GM18511 (cell line): ENCODE data around the gene MED27.

ENCODE experiments used
- ATAC-seq: cut with Tn5 transposase; IDR thresholded peaks from one replicate; pipeline ENCODE4 v1.9.1; 2021; ENCODE audit warnings: mild to moderate bottlenecking, moderate library complexity; ENCODE audit not compliant: unreplicated experiment

MED27 gene

GRCh38 chr9:132079391-132080091 lies at the start of gene MED27:
Gene MED27 (minus strand): TSS chr9:132079867. CDS start chr9:132079844, 23 bp downstream.
- peak; percentile 86 for ATAC-seq

- ATAC-seq = no peak
Observed at GRCh38 chr9:132127888-132128534, 48.3 kb upstream of the MED27 start.

- ATAC-seq = no peak
Observed at GRCh38 chr9:132126680-132127236, 47.1 kb upstream of the MED27 start.

GRCh38 chr9:132125944-132126679 lies 46.4 kb upstream of the MED27 start:
- no peak for ATAC-seq

- ATAC-seq = no peak
Observed at GRCh38 chr9:132125361-132125760, 45.7 kb upstream of the MED27 start.

- no peak for ATAC-seq
Observed at GRCh38 chr9:132124800-132125199, 45.1 kb upstream of the MED27 start.

GRCh38 chr9:132121021-132121420 lies 41.4 kb upstream of the MED27 start:
- ATAC-seq = no peak

- ATAC-seq = no peak
Observed at GRCh38 chr9:132117694-132118093, 38.0 kb upstream of the MED27 start.

GRCh38 chr9:132116583-132116982 lies 36.9 kb upstream of the MED27 start:
- ATAC-seq = no peak

- ATAC-seq = no peak
Observed at GRCh38 chr9:132114102-132114707, 34.5 kb upstream of the MED27 start.

GRCh38 chr9:132109291-132109690 lies 29.6 kb upstream of the MED27 start:
- no peak for ATAC-seq

- no peak for ATAC-seq
Observed at GRCh38 chr9:132108728-132109127, 29.1 kb upstream of the MED27 start.

- no peak for ATAC-seq
Observed at GRCh38 chr9:132099741-132100407, 20.2 kb upstream of the MED27 start.

- ATAC-seq = no peak
Observed at GRCh38 chr9:132099167-132099566, 19.5 kb upstream of the MED27 start.

- ATAC-seq = no peak
Observed at GRCh38 chr9:132094314-132094791, 14.7 kb upstream of the MED27 start.

- no peak for ATAC-seq
Observed at GRCh38 chr9:132090771-132091170, 11.1 kb upstream of the MED27 start.

GRCh38 chr9:132087438-132088030 lies 7.9 kb upstream of the MED27 start:
- no peak for ATAC-seq

- no peak for ATAC-seq
Observed at GRCh38 chr9:132082188-132082587, 2.5 kb upstream of the MED27 start.

- no peak for ATAC-seq
Observed at GRCh38 chr9:132078699-132079356, 839 bp downstream of the MED27 start.
